Activated naive CD8-positive, alpha-beta T cell treated with anti-CD3 and anti-CD28 coated beads, Interleukin-2, amount 50 U/mL, for 24 hours (primary cell): ENCODE results near the gene HLTF.
"Not testable (repeated sequence)": the region's sequence is repeated elsewhere in the genome, so short reads cannot be mapped to it uniquely, and the experiment has no call there.

Experiments
- ATAC-seq: fragments of 150-1000 bp; cut with Tn5 transposase; one replicate; pipeline ENCODE4 v1.10.0; 2021
- DNase-seq: peaks from one replicate; pipeline ENCODE4 v3.0.0; 2021
- H3K27ac Mint-ChIP-seq: one replicate; pipeline ENCODE4 v1.8.0; 2021; ENCODE audit warnings: mild to moderate bottlenecking, mixed read lengths
- H3K27me3 Mint-ChIP-seq: one replicate; pipeline ENCODE4 v1.8.0; 2021; ENCODE audit warnings: mixed read lengths
- H3K36me3 Mint-ChIP-seq: one replicate; pipeline ENCODE4 v1.8.0; 2021; ENCODE audit warnings: low read depth, mixed read lengths
- H3K4me1 Mint-ChIP-seq: one replicate; pipeline ENCODE4 v1.8.0; 2021; ENCODE audit warnings: mixed read lengths
- H3K4me3 Mint-ChIP-seq: one replicate; pipeline ENCODE4 v1.8.0; 2021; ENCODE audit warnings: mild to moderate bottlenecking, moderate library complexity, mixed read lengths
- H3K9me3 Mint-ChIP-seq: one replicate; pipeline ENCODE4 v1.8.0; 2021; ENCODE audit warnings: mixed read lengths

The HLTF gene

GRCh38 chr3:149101641-149102040, 15.3 kb upstream of the HLTF start:
- peaks cover 10% of the 10 kb centered on the region for H3K9me3 Mint-ChIP-seq
- no peak for DNase-seq
- no peak overlapping the region for H3K27ac Mint-ChIP-seq
- ATAC-seq, result no peak
- H3K36me3 Mint-ChIP-seq, result no peaks in the 10 kb centered on the region
- no peak overlapping the region for H3K4me3 Mint-ChIP-seq
- H3K4me1 Mint-ChIP-seq, result no peaks in the 10 kb centered on the region
- peaks cover 3% of the 10 kb centered on the region for H3K27me3 Mint-ChIP-seq

- peaks cover 10% of the 10 kb centered on the region for H3K9me3 Mint-ChIP-seq
- no peaks in the 10 kb centered on the region for H3K4me1 Mint-ChIP-seq
- no peaks in the 10 kb centered on the region for H3K36me3 Mint-ChIP-seq
- no peak overlapping the region for H3K27ac Mint-ChIP-seq
- ATAC-seq, result no peak
- no peak for DNase-seq
- H3K4me3 Mint-ChIP-seq, result no peak overlapping the region
- peaks cover 3% of the 10 kb centered on the region for H3K27me3 Mint-ChIP-seq
Observed at GRCh38 chr3:149101154-149101553, 14.8 kb upstream of the HLTF start.

- not testable (repeated sequence) for DNase-seq, H3K27me3 Mint-ChIP-seq, H3K9me3 Mint-ChIP-seq, H3K36me3 Mint-ChIP-seq, H3K4me1 Mint-ChIP-seq, ATAC-seq, H3K27ac Mint-ChIP-seq, H3K4me3 Mint-ChIP-seq
Observed at GRCh38 chr3:149097987-149098386, 11.7 kb upstream of the HLTF start.

GRCh38 chr3:149095487-149095886, 9.2 kb upstream of the HLTF start:
- no peaks in the 10 kb centered on the region for H3K36me3 Mint-ChIP-seq
- H3K27ac Mint-ChIP-seq, result no peak overlapping the region
- H3K4me3 Mint-ChIP-seq, result no peak overlapping the region
- H3K27me3 Mint-ChIP-seq, result no peaks in the 10 kb centered on the region
- H3K4me1 Mint-ChIP-seq, result no peaks in the 10 kb centered on the region
- DNase-seq, result no peak
- H3K9me3 Mint-ChIP-seq, result no peaks in the 10 kb centered on the region
- no peak for ATAC-seq

GRCh38 chr3:149091983-149092382, 5.7 kb upstream of the HLTF start:
- no peak for DNase-seq
- H3K27ac Mint-ChIP-seq, result no peak overlapping the region
- peaks cover 2% of the 10 kb centered on the region for H3K4me1 Mint-ChIP-seq
- ATAC-seq, result no peak
- H3K27me3 Mint-ChIP-seq, result no peaks in the 10 kb centered on the region
- no peak overlapping the region for H3K4me3 Mint-ChIP-seq
- H3K9me3 Mint-ChIP-seq, result no peaks in the 10 kb centered on the region
- H3K36me3 Mint-ChIP-seq, result no peaks in the 10 kb centered on the region

GRCh38 chr3:149090907-149091306, 4.6 kb upstream of the HLTF start:
- Mint-ChIP-seq H3K4me3 (no peak overlapping the region), H3K9me3 (no peaks in the 10 kb centered on the region), H3K27ac (no peak overlapping the region), H3K36me3 (no peaks in the 10 kb centered on the region), H3K27me3 (no peaks in the 10 kb centered on the region), H3K4me1 (peaks cover 8% of the 10 kb centered on the region)
- ATAC-seq (no peak), DNase-seq (no peak)

- no peaks in the 10 kb centered on the region for H3K9me3 Mint-ChIP-seq
- ATAC-seq (no peak), DNase-seq (no peak)
- no peak overlapping the region for H3K4me3 Mint-ChIP-seq
- no peak overlapping the region for H3K27ac Mint-ChIP-seq
- H3K4me1 Mint-ChIP-seq, result peaks cover 10% of the 10 kb centered on the region
- no peaks in the 10 kb centered on the region for H3K27me3 Mint-ChIP-seq
- H3K36me3 Mint-ChIP-seq, result no peaks in the 10 kb centered on the region
Observed at GRCh38 chr3:149090461-149090860, 4.1 kb upstream of the HLTF start.

GRCh38 chr3:149089395-149089794, 3.1 kb upstream of the HLTF start:
- peaks cover 17% of the 10 kb centered on the region for H3K4me1 Mint-ChIP-seq
- no peak for ATAC-seq
- no peak for DNase-seq
- no peak overlapping the region for H3K27ac Mint-ChIP-seq
- H3K36me3 Mint-ChIP-seq, result no peaks in the 10 kb centered on the region
- no peaks in the 10 kb centered on the region for H3K9me3 Mint-ChIP-seq
- H3K4me3 Mint-ChIP-seq, result no peak overlapping the region
- H3K27me3 Mint-ChIP-seq, result no peaks in the 10 kb centered on the region

GRCh38 chr3:149087208-149087607, 875 bp upstream of the HLTF start:
- ATAC-seq, result no peak
- H3K27ac Mint-ChIP-seq, result no peak overlapping the region
- peaks cover 20% of the 10 kb centered on the region for H3K4me1 Mint-ChIP-seq
- no peak for DNase-seq
- no peak overlapping the region for H3K4me3 Mint-ChIP-seq
- no peaks in the 10 kb centered on the region for H3K9me3 Mint-ChIP-seq
- H3K36me3 Mint-ChIP-seq, result peaks cover 2% of the 10 kb centered on the region
- H3K27me3 Mint-ChIP-seq, result no peaks in the 10 kb centered on the region

GRCh38 chr3:149085828-149086231, 503 bp downstream of the HLTF start:
- H3K4me3 Mint-ChIP-seq, result peak overlapping the region; percentile 90
- no peaks in the 10 kb centered on the region for H3K27me3 Mint-ChIP-seq
- peaks cover 2% of the 10 kb centered on the region for H3K36me3 Mint-ChIP-seq
- no peaks in the 10 kb centered on the region for H3K9me3 Mint-ChIP-seq
- peak; percentile 7 for DNase-seq
- ATAC-seq, result peak; percentile 42
- H3K4me1 Mint-ChIP-seq, result peaks cover 20% of the 10 kb centered on the region
- H3K27ac Mint-ChIP-seq, result peak overlapping the region; percentile 54

- no peak overlapping the region for H3K4me3 Mint-ChIP-seq
- ATAC-seq (no peak), DNase-seq (no peak)
- H3K36me3 Mint-ChIP-seq, result peaks cover 2% of the 10 kb centered on the region
- no peak overlapping the region for H3K27ac Mint-ChIP-seq
- no peaks in the 10 kb centered on the region for H3K27me3 Mint-ChIP-seq
- peaks cover 20% of the 10 kb centered on the region for H3K4me1 Mint-ChIP-seq
- no peaks in the 10 kb centered on the region for H3K9me3 Mint-ChIP-seq
Observed at GRCh38 chr3:149081772-149082171, 4.6 kb downstream of the HLTF start.

GRCh38 chr3:149080699-149081091, 5.6 kb downstream of the HLTF start:
- no peak for ATAC-seq
- Mint-ChIP-seq H3K4me3 (no peak overlapping the region), H3K4me1 (peaks cover 15% of the 10 kb centered on the region), H3K27ac (no peak overlapping the region), H3K27me3 (no peaks in the 10 kb centered on the region), H3K36me3 (peaks cover 2% of the 10 kb centered on the region), H3K9me3 (no peaks in the 10 kb centered on the region)
- DNase-seq, result no peak

- DNase-seq (no peak), ATAC-seq (no peak)
- no peak overlapping the region for H3K27ac Mint-ChIP-seq
- peaks cover 13% of the 10 kb centered on the region for H3K4me1 Mint-ChIP-seq
- H3K9me3 Mint-ChIP-seq, result no peaks in the 10 kb centered on the region
- no peaks in the 10 kb centered on the region for H3K27me3 Mint-ChIP-seq
- H3K4me3 Mint-ChIP-seq, result no peak overlapping the region
- H3K36me3 Mint-ChIP-seq, result peaks cover 2% of the 10 kb centered on the region
Observed at GRCh38 chr3:149080011-149080698, 6.2 kb downstream of the HLTF start.

GRCh38 chr3:149077628-149078027, 8.7 kb downstream of the HLTF start:
- Mint-ChIP-seq H3K4me1 (peaks cover 4% of the 10 kb centered on the region), H3K27ac (no peak overlapping the region), H3K27me3 (no peaks in the 10 kb centered on the region), H3K9me3 (no peaks in the 10 kb centered on the region), H3K4me3 (no peak overlapping the region), H3K36me3 (peaks cover 2% of the 10 kb centered on the region)
- ATAC-seq (no peak), DNase-seq (no peak)

- no peaks in the 10 kb centered on the region for H3K9me3 Mint-ChIP-seq
- H3K27ac Mint-ChIP-seq, result no peak overlapping the region
- no peaks in the 10 kb centered on the region for H3K27me3 Mint-ChIP-seq
- DNase-seq, result no peak
- H3K4me1 Mint-ChIP-seq, result no peaks in the 10 kb centered on the region
- peaks cover 21% of the 10 kb centered on the region for H3K36me3 Mint-ChIP-seq
- ATAC-seq, result no peak
- H3K4me3 Mint-ChIP-seq, result no peak overlapping the region
Observed at GRCh38 chr3:149067883-149068282, 18.4 kb downstream of the HLTF start.

GRCh38 chr3:149061776-149062175, 24.6 kb downstream of the HLTF start:
- no peak for ATAC-seq
- Mint-ChIP-seq H3K4me3 (no peak overlapping the region), H3K9me3 (no peaks in the 10 kb centered on the region), H3K27me3 (no peaks in the 10 kb centered on the region), H3K36me3 (peaks cover 22% of the 10 kb centered on the region), H3K27ac (no peak overlapping the region), H3K4me1 (peaks cover 2% of the 10 kb centered on the region)
- DNase-seq, result no peak
